Eye (tissue), 1 donor: ENCODE results near the gene TIMM23.
A peak's percentile ranks its signal among the peaks of the same experiment; 100 is the strongest.
"Not testable (repeated sequence)": the region's sequence is repeated elsewhere in the genome, so short reads cannot be mapped to it uniquely, and the experiment has no call there.

Source experiments
- DNase-seq: peaks from one replicate; pipeline ENCODE4 v3.0.0-alpha.2; 2015

Gene TIMM23

GRCh38 chr10:46025406-46025805 is 53.1 kb downstream of the TIMM23 start:
- no peak for DNase-seq

GRCh38 chr10:46026106-46026505 is 53.8 kb downstream of the TIMM23 start:
- DNase-seq = no peak

GRCh38 chr10:46028584-46029460 is 56.5 kb downstream of the TIMM23 start:
- DNase-seq = peak; percentile 57

- DNase-seq = no peak
Measured at GRCh38 chr10:46029461-46030030, 57.3 kb downstream of the TIMM23 start.

GRCh38 chr10:46030091-46030937 is 58.0 kb downstream of the TIMM23 start, which contains the start of gene NCOA4:
NCOA4 (minus strand) TSS chr10:46030623; CDS start chr10:46016680, 13,943 bp downstream.
- DNase-seq = peak; percentile 99

GRCh38 chr10:46031648-46032532 is 59.6 kb downstream of the TIMM23 start:
- DNase-seq = no peak

- no peak for DNase-seq
Measured at GRCh38 chr10:46033602-46034011, 61.3 kb downstream of the TIMM23 start.

DNA sequence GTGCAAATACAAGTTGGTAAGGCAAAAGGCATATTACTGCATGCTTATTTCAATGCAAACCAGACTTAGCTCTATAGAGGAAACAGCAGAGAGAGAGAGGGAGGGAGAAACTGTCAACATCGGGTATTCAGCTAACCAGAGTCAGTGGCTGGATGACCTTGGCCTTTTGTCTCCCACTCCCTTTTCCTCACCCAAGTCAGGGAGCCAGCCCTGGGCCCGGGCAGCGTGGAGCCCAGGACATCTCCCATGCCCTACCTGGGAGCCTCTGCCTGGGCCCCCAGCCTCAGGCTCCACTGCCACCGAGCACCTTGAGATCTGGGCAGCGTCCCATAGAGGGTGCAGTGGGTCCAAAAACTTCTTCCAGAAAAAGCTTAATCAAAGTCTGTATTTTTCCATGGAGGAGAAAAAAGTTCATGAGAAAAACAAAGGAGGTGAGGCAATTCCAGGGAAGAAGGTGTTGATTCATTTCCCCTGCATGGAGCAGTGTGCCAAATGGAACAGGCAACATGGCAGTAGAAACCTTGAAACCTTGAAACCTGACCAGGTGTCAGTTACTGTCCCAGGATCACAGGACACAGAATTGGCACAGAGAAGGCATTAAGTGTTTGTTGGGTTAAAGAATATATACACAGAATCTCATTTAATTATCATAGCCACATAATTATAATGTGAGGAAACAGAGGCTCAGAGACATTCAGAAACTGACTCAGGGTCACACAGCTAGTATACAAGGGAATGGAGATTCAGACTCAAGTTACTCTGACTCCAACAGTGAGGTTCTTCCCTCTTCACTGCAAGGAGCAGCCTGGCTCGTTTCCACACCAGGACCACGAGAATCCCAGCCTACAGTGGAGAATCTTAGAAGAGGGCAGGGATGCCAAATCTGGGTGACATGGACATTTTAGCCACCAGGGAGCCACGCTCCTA is 63.9 kb downstream of the TIMM23 start:
- DNase-seq = no peak

GRCh38 chr10:46037107-46037825 is 65.0 kb downstream of the TIMM23 start:
- DNase-seq = no peak

DNA sequence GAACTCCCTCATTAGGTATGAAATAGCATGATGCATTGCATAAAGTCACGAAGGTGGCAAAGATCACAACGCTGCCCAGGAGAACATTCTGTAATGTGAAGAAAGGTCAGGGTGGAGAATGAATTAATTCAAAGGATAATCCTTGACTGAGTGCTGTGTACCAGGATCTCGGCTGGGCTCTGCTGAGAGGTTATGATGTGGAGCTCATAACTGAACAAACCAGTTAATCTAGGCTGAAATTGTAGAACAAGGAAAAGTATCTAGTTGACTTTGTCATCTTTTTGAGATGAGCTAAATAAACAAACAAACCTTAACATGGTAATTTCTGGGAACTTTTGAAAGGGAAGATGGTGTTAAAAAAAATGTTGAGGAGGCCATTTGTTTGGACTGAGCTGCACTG is 67.7 kb downstream of the TIMM23 start:
- DNase-seq = no peak

DNA sequence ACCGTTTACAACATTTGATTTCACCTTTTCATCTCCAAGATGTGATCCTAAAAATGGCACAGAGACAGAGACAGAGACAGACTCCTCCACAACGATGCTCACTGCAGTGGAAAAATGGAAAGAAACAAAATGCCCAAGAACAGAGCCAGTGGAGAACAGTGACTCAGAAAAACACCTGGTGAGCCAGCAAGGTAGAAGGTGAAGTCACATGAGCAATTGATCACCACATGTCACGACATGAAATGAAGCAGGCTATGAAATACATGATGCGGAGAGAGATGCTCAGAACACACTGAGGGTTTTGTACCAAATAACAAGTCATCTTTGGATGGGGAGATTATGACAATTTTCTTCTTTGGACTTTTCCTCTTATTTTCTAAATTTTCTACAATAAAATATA is 70.2 kb downstream of the TIMM23 start:
- DNase-seq = no peak

- DNase-seq = no peak
Measured at GRCh38 chr10:46046261-46046660, 74.0 kb downstream of the TIMM23 start, which contains the start of gene MSMB. MSMB (minus strand) TSS chr10:46046269; CDS start chr10:46046237, 32 bp downstream.

DNA sequence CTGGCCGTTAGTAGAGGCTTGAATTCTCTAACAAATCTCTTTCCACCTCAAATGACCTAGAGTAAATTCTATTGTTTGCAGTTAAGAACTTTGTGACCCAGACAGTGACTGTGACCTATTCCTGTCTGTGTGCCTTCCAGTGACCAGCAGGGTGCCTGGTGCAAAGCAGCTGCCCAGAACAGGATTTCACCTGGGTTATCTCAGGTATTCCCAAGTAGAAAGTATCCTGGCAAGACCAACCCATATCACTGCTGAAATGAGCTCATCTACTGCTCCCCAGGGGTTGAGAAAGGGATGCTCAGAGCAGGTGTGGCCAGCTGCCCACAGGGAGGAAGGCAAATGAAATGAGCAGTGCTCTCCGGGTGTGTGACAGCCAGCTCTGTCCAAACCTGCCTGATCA is 75.9 kb downstream of the TIMM23 start:
- DNase-seq = no peak

DNA sequence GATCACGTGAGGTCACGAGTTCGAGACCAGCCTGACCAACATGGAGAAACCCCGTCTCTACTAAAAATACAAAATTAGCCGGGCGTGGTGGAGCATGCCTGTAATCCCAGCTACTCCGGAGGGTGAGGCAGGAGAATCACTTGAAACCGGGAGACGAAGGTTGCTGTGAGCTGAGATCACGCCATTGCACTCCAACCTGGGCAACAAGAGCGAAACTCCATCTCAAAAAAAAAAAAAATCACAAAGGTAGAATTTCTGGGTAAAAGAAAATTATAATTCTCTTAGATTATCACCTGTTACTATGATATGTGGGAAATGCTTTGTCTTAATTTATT is 77.2 kb downstream of the TIMM23 start:
- not testable (repeated sequence) for DNase-seq

DNA sequence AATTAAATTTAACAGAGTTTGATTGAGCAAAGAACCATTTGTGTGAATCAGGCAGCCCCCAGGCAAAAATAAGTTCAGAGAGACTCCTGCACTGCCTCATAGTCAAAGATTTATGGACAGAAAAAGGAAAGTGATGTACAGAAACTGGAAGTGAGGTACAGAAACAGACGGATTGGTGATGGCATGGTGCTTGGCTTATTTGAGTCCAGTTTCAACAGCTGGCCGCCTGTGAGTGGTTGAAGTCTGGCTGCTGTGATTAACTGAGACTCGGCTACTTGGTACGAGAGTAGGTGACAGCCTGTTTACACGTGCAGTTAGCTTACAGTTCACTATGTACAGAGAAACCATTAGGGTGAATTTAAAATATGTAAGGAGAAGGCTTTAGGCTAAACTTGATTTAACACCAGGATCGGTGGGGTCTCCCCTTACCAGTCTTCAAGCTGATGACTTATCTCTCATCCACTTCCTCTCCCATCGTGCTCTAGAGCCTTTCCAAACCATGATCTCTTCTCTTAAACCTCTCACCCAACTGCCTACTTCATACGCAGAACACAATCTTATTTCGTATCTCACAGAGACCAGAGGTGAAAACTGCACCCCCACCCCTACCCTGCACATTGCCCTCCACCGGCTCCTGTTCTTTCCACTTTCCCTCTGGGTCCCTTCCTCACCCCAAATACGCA is 78.8 kb downstream of the TIMM23 start:
- no peak for DNase-seq

GRCh38 chr10:46052057-46052790 is 79.9 kb downstream of the TIMM23 start:
- DNase-seq = no peak

DNA sequence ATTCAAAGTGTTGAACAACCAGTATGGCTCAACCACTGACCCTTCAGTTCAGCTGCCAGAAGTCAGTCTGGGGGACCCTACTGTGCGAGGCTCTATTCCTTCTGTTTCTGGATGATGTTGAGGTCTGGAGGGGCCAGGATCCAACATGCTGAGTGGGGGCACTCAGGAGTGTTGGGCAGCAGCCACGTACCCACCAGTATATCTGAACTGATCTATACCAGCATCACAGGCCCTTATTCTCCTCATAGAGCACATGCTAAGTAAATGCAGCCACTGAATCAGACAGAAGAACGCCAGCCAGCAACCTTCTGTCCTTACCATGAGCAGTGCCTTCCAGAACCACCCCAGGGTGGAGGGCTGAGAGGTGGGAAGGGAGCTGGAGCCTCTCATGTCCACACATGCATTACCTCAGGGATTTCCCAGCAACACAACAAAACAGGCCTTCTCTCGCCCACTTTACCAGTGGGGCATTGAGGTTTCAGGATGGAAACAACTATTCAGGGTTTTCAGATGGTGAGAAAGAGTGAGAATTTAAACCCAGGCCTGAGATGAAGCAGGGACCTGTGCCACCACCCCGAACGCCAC is 80.6 kb downstream of the TIMM23 start:
- no peak for DNase-seq
